ENCODE results near the gene POLR3K.

POLR3K gene

GRCh38 chr16:78444-79150 is 25.2 kb upstream of the POLR3K start:
- DNase-seq (ENCODE audit: low read depth in 2 of 2): no peak

DNA sequence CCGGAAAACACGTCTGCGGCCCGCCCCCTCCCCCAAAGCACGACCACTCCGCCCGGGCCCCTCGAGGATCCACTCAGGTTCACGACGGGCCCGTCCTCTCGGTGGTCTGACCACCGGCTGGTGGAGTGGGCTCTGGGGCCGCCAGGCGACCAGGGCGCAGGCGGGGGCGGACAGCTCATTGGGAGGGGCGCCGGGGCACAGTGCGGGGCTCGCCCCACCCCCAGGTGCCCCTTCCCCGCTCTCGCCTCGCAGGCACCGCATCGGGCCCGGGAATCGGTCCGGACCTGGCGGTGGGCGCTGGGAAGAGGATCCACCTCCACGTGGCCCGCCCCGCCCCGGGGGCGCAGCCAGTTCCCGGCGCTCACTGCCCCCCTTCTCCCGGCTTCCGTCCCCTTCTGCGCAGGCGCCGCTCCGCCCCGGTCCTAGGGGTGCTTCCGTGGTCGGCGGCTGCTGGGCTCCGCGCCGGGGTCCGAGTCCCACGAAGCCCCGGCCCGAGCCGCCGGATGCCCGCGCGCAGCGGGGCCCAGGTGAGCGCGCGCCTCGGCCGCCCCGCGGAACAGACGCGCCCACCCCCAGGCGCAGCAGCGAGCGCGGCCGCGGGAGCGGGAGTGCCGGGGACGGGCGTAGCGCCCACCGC is 24.5 kb upstream of the POLR3K start, which contains the start of gene MPG:
MPG (plus strand) TSS at position 419 of the 637 bp plus-strand sequence; CDS start at position 504, 85 bp downstream.
- DNase-seq (ENCODE audit: low read depth in 2 of 2): peak; percentile 58 to 69

- no peak for DNase-seq (ENCODE audit: low read depth in 2 of 2)
These were observed 23.9 kb upstream of the POLR3K start for GRCh38 chr16:77273-77806.

DNA sequence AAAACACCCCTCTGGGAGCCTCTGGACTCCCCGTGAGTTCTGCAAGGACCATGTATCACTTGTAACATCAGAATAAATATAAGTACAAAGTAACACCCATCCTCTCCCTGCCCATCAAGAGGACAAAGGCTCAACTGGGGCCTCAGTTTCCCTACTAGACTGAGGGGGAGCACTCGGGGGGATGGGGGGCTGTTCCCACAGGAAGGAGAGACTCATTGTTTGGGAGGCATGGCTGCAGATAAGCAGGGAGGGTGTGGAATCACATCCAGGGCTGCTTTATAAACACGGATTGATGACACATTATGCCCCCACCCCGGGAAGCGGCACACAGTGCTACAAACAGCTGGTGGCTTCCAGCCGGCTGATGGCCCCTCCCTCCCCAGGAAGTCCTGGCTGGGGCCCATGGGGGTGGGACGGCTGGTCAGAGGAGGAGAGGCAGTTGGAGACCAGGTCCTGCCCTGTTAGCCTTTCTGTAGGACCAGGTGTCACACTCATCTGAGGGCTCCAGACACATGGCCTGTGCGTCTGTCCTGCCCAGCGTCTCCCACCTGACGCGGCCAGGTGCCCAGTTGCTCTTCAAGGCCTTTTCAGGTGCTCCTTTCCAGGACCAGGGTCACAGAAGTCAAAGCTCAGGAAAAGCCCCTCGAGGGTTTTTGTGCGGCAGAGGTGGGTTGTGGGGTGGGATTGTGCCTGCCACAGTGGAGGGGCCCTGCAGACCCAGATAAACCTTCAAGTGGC is 23.3 kb upstream of the POLR3K start:
- DNase-seq (ENCODE audit: low read depth in 2 of 2): no peak

DNA sequence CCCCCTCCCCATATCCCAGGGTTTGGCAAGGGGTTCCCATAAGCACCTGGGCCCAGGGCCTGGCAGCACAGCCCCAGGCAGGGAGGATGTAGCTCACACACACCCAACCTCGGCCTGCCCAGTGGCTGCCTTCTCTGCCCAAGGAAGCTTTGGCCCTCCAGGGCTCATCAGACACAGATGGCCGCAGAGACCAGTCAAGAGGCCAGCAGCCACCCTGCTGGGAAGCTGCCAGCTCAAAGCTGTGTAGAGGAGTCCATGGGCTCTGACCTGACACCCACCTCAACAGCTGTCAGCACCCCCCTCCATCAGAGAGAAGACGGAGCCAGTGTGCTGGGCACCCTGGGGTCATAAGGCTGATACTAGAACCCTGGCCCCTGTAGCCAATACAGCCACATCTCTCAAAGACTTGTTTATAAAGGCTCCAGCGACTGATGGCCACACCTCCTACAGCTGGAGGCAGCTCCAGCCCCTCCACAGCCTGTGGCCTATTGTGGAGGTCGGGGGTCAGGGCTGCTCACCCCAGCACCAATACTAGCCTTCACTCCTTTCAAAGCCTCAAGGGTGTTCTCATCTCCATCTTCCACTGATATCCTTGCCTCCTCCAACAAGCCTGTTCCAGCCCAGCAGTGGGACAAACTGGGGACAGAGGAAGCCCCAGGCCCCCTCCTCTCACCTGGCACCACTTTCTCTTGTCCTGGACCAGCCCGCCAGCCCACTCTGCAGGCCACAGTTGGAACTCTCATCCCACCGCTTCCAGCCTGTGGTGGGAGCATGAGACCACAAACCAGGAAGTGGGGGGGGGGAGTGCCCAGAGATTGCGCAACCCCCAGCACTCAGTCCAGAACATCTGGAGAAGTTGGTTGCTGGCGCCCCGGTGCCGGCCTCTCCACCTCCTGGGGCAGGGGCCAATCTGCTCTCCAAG is 22.4 kb upstream of the POLR3K start:
- no peak for DNase-seq (ENCODE audit: low read depth in 2 of 2)

- no peak for DNase-seq (ENCODE audit: low read depth in 2 of 2)
These were observed 21.4 kb upstream of the POLR3K start for GRCh38 chr16:74747-75334.

DNA sequence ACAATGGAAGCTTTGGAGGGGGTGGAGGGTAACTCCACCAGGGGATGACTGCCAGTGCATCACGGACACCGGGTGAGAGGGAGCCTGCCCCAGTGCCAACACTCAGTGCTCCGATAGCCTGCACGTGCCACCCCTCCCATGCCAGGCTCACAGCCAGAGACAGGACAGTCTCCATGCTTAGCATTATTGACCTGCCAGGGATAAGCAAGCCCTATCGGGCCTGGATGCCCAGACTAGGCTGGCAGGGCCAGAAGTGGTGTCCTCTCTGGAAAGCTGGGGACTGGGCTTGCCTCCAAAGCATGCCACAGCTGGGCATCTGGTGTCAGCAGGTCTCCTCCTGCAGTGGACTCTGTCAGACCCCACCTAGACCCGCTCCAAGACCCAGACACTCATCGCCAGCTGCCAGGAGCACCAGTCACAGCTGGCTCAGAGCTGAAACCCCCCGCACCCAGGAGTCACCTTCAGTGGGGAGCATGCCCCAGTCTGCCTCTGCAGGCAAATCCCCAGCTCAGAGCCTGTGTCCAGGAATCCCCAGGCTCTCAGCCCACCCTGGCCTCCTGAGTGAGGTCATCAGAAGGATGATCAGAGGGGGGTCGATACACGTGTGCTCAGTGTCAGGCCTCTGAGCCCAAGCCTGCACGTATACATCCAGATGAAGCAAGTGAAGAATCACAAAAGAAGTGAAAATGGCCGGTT is 20.8 kb upstream of the POLR3K start:
- DNase-seq (ENCODE audit: low read depth in 2 of 2): no peak

- no peak for DNase-seq (ENCODE audit: low read depth in 2 of 2)
These were observed 19.4 kb upstream of the POLR3K start, which contains the start of gene RHBDF1 for GRCh38 chr16:72561-73548. RHBDF1 (minus strand) TSS chr16:72631; CDS start chr16:65015, 7,616 bp downstream.

- no peak for DNase-seq (ENCODE audit: low read depth in 2 of 2)
These were observed 18.4 kb upstream of the POLR3K start for GRCh38 chr16:71540-72401.

DNA sequence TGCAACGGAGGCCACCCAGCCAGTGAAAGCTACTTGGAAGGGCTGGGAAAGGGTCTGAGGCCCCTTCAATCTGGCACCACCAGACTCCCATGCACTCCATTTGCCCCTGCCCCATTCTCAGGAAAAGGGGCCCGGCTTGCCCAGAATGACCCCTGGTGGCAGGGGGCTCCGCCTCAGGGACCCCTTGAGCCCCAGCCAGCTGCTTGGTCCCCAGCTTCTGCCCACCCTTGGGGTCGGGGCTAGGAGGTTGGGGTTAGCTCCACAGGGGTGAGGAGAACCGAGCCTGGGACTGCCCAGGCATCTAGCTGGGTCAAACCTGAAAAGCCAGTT is 17.8 kb upstream of the POLR3K start:
- DNase-seq (ENCODE audit: low read depth in 2 of 2): no peak

DNA sequence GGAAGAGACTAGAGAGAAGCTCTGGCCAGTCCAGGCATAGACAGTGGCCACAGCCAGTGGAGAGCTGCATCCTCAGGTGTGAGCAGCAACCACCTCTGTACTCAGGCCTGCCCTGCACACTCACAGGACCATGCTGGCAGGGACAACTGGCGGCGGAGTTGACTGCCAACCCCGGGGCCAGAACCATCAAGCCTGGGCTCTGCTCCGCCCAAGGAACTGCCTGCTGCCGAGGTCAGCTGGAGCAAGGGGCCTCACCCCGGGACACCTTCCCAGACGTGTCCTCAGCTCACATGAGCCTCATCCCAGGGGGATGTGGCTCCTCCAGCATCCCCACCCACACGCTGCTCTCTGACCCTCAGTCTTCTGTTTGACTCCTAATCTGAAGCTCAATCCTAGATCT is 15.8 kb upstream of the POLR3K start:
- no peak for DNase-seq (ENCODE audit: low read depth in 2 of 2)

GRCh38 chr16:67884-68789 is 14.7 kb upstream of the POLR3K start:
- no peak for DNase-seq (ENCODE audit: low read depth in 2 of 2)

DNA sequence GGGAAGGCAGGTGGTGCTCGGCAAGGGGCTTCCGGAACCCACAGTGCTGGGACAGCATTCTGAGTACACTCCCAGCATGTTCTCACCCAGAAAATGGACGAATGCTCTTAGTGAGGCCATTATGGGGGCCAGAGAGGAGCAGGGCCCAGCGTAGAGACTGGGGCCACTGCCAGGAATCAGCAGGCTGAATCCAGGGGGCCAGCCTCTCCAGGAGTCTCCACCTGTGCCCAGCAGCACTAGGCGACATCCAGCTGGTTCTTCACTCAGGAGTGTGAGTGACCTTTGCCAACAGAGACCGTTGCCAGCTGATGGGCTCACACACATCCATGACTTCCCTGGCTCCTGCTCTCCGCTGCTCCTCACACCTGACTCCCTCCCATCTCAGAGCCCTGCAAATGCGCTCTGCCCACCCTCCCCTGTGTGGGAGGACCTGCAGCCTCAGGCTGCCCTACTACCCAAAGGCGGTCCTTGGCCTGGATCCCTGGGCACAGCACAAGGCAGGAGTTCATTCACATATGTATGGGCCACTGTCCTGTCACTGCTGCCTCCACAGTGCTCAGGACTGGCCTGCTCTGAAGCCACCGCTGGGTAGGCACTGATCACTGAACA is 13.9 kb upstream of the POLR3K start:
- no peak for DNase-seq (ENCODE audit: low read depth in 2 of 2)

DNA sequence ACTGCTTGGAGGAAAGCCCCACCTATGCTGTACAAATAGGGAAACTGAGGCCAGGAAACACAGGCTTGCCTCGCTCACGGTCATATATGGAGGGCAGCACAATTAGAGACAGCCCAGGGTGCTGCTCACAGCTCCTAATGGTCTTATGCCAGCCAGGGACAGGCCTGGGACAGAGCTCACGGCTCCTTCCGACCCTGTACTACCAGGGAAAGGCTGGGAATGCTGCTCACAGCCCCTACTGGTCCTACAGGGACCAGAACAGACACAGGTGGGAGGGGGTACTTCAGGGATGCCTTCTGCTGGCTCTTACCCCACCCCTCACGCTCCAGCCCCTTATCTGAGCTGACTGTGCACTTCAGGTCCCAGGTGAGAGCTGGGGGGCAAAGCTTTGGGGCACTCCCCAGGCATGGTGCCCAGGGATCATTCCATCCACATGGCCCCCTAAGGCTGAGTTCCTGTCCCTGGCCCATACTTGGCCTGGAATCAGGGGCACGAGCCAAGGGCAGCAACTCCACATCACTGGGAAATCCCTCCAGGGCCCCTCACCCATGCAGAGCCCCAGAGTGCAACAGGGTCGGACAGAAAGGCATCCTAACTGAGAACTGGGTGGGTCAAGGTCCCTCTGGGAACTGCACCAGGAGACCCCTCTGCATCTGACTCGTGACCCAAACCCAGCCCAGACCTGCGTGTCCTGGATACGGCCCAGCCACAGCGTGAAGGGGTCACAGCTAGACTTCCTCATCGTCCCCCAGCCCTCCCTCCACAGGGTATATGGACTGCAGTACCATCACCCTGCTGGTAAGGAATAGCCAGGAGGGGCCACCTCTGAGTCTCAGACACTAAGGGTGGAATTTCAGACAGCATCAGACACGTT is 13.1 kb upstream of the POLR3K start:
- no peak for DNase-seq (ENCODE audit: low read depth in 2 of 2)

- peak; percentile 62 to 78 for DNase-seq (ENCODE audit: low read depth in 2 of 2)
These were observed 12.3 kb upstream of the POLR3K start for GRCh38 chr16:65745-66144.

DNA sequence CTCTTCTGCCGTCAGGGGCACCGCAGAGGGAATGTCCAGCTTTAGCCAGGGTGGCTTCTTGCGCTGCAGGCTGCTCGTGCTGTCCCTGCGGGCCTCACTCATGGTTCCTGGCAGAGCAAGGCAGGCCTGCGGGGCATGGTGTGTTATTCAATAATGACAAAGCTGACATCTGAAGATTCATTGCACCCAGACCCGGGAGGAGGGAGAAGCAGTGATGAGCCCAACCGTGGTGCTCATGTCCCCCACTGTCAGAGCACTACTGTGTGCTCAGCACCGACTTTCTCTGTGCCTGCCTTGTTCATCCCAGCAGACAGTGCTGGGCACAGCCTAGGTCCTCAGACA is 11.5 kb upstream of the POLR3K start:
- no peak for DNase-seq (ENCODE audit: low read depth in 2 of 2)
